C4-2B (cell line): Measurements from ENCODE around the gene NKX3-2.

Experiments used
- CTCF ChIP-seq: fragments of 450-650 bp; conservative IDR thresholded peaks from 2 replicates; pipeline ENCODE4 v1.5.1; 2017; ENCODE audit warnings: mild to moderate bottlenecking
- ZFX ChIP-seq: fragments of 450-650 bp; IDR thresholded peaks from 2 replicates; pipeline ENCODE4 v1.6.1; 2017

- TF ChIP-seq CTCF (no peak), ZFX (no peak)
Observed at GRCh38 chr4:13548059-13548983, 4.0 kb upstream of the NKX3-2 start.
